ENCODE measurements around the gene CCDC85B. TPM values are rescaled to one million over a fixed set of nuclear protein-coding genes. Genes with fewer than 3 reads are reported as not detected.

The CCDC85B gene
- total RNA-seq, 4 donors from 2014 or later = 7.9 to 140 (median 23.1) TPM

DNA sequence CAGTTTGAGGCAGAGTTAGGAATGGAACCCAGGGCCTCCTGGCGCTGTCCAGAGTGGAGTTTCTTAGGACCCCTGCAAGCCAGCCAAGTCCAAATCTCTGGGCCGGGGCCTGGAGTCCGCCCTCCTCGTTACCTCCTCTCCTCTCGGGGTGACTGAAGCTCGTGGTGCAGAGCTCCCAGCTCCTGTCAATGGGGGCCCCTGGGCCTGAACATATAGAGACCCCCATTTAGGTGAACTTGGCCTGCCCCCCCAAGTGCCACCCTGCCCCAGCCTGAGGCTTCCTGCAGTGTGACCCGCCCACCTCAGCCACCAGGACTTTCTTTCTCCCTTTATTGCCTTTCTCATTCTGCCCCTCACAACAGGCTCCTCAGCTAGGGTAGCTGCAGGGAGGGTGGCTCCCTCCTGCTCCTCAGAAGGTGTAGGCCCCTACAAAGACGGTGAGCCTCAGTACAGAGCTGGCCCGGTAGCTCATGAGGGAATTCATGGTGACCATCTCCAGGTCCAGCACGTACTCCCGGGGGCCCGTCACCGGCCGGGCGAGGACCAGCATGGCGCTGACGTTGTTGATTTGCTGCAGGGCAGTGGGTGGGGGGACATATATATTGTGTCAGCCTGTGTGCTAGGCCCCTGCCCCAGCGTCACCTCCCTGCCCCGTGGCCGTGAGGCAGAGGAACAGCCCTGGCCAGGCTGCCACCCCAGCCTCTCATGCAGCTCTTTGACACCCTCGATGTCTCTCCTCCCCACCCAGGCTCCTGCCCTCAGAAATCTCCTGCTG is 23.8 kb upstream of the CCDC85B start:
- TF ChIP-seq, protein P1, sequence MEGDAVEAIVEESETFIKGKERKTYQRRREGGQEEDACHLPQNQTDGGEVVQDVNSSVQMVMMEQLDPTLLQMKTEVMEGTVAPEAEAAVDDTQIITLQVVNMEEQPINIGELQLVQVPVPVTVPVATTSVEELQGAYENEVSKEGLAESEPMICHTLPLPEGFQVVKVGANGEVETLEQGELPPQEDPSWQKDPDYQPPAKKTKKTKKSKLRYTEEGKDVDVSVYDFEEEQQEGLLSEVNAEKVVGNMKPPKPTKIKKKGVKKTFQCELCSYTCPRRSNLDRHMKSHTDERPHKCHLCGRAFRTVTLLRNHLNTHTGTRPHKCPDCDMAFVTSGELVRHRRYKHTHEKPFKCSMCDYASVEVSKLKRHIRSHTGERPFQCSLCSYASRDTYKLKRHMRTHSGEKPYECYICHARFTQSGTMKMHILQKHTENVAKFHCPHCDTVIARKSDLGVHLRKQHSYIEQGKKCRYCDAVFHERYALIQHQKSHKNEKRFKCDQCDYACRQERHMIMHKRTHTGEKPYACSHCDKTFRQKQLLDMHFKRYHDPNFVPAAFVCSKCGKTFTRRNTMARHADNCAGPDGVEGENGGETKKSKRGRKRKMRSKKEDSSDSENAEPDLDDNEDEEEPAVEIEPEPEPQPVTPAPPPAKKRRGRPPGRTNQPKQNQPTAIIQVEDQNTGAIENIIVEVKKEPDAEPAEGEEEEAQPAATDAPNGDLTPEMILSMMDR (IDR thresholded peaks at IDR 0.05) = no peak
- TF ChIP-seq EP300 (IDR thresholded peaks at IDR 0.05; ENCODE audit: low read depth) = no peak
- TF ChIP-seq POLR2A (IDR thresholded peaks at IDR 0.05) = no peak
- TF ChIP-seq POLR2AphosphoS5 (IDR thresholded peaks at IDR 0.05) = no peak
- no peak overlapping the region for H3K4me3 ChIP-seq
- peaks cover 7 to 25% (median 20%) of the 10 kb centered on the region in 4 donors for H3K4me1 ChIP-seq
- H3K27ac ChIP-seq = no peak overlapping the region
- in situ Hi-C loops (cut with MboI; ENCODE audit: low pct_ligation_motif_present in 1 of 4, low pct_unique_long_range_greater_than_20kb in 1 of 4, low sequenced_read_pairs in 3 of 4) (no loop called here), intact Hi-C loops (cut with DNase I; ENCODE audit: low total_unique reads) (no loop called here)
- 80 to 100% methylated on average over 1 to 21 of the region's 21 CpGs for WGBS, 2 donors (ENCODE audit: low coverage in 1 of 2)
- no peak for DNase-seq
- no peaks in the 10 kb centered on the region for H3K27me3 ChIP-seq
- no peaks in the 10 kb centered on the region for H3K9me3 ChIP-seq
- H3K36me3 ChIP-seq = peaks cover 0 to 24% (median 10%) of the 10 kb centered on the region in 4 donors

DNA sequence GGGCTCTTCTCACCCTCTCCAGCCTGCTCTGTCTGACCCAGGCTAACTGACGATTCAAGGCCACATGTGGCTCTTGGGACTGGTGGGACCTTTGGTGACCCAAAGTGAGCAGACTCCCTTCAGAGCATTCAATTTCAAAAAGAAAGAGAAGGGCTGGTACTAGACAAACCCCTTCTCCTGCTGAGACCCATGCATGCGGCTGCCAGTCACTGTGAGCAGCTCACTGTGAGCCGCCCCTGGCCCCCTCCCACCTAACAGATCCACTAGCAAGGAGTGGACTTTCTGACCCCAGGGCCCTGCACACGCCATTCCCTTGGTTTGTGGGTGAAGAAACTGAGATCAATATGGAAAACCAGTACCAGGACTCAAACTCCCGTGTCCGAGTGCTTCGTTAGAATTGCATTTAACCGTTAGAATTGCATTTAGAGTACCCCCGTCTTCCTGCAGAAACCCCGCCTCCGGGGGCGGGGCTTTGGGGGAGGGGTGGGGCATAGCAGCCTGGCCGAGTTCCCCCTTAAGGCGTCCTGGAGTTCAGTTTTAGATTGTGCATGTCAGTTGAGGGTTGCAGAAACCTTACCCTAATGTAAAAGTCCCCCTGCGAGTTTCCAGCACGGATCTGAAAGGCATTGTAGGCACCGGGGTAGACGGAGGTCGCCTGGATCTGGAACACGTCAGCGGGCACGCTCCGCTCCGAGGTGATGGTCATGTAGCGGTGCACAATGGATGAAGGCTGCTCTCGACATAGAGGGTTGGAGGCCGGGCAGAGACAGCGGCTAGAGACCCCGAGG is 23.0 kb upstream of the CCDC85B start:
- H3K36me3 ChIP-seq = peaks cover 0 to 20% (median 9%) of the 10 kb centered on the region in 4 donors
- H3K4me1 ChIP-seq = peaks cover 3 to 23% (median 15%) of the 10 kb centered on the region in 4 donors
- no peak overlapping the region for H3K27ac ChIP-seq
- DNase-seq = no peak
- intact Hi-C loops (cut with DNase I; ENCODE audit: low total_unique reads) = no loop called here
- no peaks in the 10 kb centered on the region for H3K9me3 ChIP-seq
- no peaks in the 10 kb centered on the region for H3K27me3 ChIP-seq
- H3K4me3 ChIP-seq = no peak overlapping the region
- TF ChIP-seq EP300 (IDR thresholded peaks at IDR 0.05; ENCODE audit: low read depth) = no peak
- TF ChIP-seq POLR2AphosphoS5 (IDR thresholded peaks at IDR 0.05) = no peak
- in situ Hi-C loops (cut with MboI; ENCODE audit: low pct_ligation_motif_present in 1 of 4, low pct_unique_long_range_greater_than_20kb in 1 of 4, low sequenced_read_pairs in 3 of 4) = no loop called here
- WGBS, 2 donors (ENCODE audit: low coverage in 1 of 2) = 74 to 91% methylated on average over 11 to 28 of the region's 29 CpGs

DNA sequence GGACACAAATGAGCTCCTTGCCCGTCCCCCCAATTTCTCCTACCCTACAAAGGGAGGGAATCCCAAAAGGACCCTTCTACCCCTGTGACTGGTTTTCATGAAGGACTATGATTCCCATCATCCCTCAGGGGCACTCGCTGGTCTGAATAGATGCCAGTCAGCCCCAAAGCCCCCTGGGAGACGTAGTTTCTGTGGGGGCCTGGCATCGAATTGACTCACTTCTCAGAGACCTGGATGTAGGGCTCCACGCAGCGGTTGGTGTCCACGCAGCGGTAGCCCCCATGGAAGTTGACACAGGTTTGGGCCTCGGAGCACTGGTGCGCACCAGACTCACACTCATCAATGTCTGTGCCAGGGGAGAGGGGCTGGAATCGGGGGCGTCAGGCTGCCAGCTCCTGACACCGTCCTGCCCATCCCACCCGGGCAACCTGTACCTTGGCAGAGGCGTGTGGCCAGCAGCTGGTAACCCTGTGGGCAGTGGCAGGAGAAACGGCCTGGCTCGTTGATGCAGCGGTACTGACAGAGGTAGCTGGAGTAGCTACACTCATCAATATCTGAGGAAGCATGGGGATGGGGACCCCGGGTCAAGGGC is 22.3 kb upstream of the CCDC85B start:
- no peak overlapping the region for H3K4me3 ChIP-seq
- WGBS, 2 donors (ENCODE audit: low coverage in 1 of 2) = 83% methylated on average over 18 of the region's 19 CpGs; no CpG with 5 or more reads in 1 of the 2 donors
- TF ChIP-seq POLR2AphosphoS5 (IDR thresholded peaks at IDR 0.05) (no peak), EP300 (IDR thresholded peaks at IDR 0.05; ENCODE audit: low read depth) (no peak), POLR2A (IDR thresholded peaks at IDR 0.05) (no peak)
- TF ChIP-seq, protein P1 (IDR thresholded peaks at IDR 0.05) = no peak
- H3K9me3 ChIP-seq = no peaks in the 10 kb centered on the region
- peaks cover 0 to 20% (median 9%) of the 10 kb centered on the region in 4 donors for H3K36me3 ChIP-seq
- peaks cover 8 to 30% (median 15%) of the 10 kb centered on the region in 4 donors for H3K4me1 ChIP-seq
- H3K27ac ChIP-seq = no peak overlapping the region
- in situ Hi-C loops (cut with MboI; ENCODE audit: low pct_ligation_motif_present in 1 of 4, low pct_unique_long_range_greater_than_20kb in 1 of 4, low sequenced_read_pairs in 3 of 4) (no loop called here), intact Hi-C loops (cut with DNase I; ENCODE audit: low total_unique reads) (no loop called here)
- no peaks in the 10 kb centered on the region for H3K27me3 ChIP-seq
- no peak for DNase-seq

DNA sequence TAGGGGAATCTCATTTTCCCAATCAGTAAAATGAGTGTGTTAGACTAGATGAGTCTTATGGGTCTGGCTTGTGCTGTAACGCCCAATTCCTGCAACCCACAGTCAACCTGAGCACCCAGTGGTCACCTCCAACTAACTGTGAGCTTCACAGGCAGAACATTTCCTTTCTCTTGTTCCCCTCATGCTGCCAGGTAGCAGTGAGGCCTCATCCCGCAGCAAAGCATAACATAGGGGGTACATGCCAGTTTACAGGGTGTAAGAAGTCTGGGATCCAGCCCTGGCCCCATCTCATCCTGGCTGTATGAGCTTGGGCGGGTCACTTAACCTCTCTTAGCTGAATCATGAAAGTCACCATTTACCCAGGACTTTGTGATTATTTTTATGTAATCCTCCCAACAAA is 21.6 kb upstream of the CCDC85B start:
- H3K4me1 ChIP-seq = peaks cover 9 to 34% (median 18%) of the 10 kb centered on the region in 4 donors
- 90 to 92% methylated on average over 2 to 3 of the region's 3 CpGs for WGBS, 2 donors (ENCODE audit: low coverage in 1 of 2)

More for the DNA sequence above, 21.6 kb upstream of the CCDC85B start:
- no peak for TF ChIP-seq POLR2AphosphoS5 (IDR thresholded peaks at IDR 0.05)
- TF ChIP-seq POLR2A (IDR thresholded peaks at IDR 0.05) = peak; percentile 18
- no peak for DNase-seq
- in situ Hi-C loops (cut with MboI; ENCODE audit: low pct_ligation_motif_present in 1 of 4, low pct_unique_long_range_greater_than_20kb in 1 of 4, low sequenced_read_pairs in 3 of 4) = no loop called here
- H3K27ac ChIP-seq = no peak overlapping the region
- peaks cover 0 to 15% (median 6%) of the 10 kb centered on the region in 4 donors for H3K36me3 ChIP-seq
- no peaks in the 10 kb centered on the region for H3K27me3 ChIP-seq
- H3K4me3 ChIP-seq = no peak overlapping the region
- no peaks in the 10 kb centered on the region for H3K9me3 ChIP-seq
- intact Hi-C loops (cut with DNase I; ENCODE audit: low total_unique reads) = no loop called here
